Middle frontal gyrus (tissue), 1 donor: ENCODE measurements around the gene GPR17.

Experiments
- DNase-seq: peaks from one replicate; pipeline ENCODE4 v3.0.0-alpha.2; 2015; ENCODE audit warnings: low spot score; ENCODE audit errors: extremely low spot score

The GPR17 gene

GRCh38 chr2:127685410-127686080 is 39.6 kb downstream of the GPR17 start:
- DNase-seq, result no peak

GRCh38 chr2:127688405-127688804 is 42.5 kb downstream of the GPR17 start:
- no peak for DNase-seq

- DNase-seq, result no peak
Observed at GRCh38 chr2:127690696-127691095, 44.7 kb downstream of the GPR17 start.

GRCh38 chr2:127694986-127695385 is 49.0 kb downstream of the GPR17 start:
- DNase-seq, result no peak

DNA sequence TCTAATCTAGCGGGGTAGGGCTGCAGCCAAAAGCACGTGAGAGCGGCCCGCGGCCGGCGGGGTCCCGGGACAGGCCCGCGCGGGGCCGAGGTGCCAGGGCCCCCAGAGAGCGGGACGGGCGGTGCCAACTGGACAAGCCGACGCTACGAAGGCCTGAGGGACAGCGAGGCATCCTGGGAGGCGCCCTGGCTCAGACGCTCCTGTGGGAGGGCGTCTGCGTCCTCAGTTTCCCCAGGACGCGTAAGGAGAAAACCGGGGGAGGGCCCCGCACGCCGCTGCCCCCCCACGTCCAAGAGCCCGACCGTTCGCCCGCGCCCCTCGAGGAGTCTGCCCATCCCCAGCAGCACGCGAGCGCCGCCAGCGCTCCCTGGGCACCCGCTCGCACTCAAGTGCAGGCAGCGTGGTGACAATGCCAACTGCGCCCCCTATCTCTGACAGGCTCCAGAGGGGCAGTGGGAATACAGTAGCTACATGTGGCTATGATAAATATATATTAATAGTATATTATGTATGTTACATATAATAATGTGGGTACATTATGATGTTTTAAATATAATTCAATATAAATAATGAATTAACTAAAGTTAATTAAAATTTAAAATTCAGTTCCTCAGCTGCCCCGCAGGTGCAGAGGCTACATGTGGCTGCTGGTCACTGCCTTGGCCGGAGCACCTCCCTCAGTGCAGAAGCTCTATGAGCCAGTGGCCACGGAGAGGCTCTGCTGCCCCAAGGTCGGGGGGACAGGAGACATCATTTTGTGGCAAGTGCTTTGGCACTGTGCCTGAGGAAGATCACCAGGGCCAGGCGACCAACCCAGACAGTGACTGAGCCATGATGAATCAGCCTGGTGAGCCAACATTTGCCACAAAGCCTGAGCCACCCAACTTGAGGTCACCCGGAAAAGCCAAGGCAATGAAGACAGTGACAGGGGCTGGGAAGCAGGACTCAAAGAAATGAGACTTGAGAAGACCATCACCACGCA is 49.8 kb downstream of the GPR17 start:
- DNase-seq, result no peak

- no peak for DNase-seq
Observed at GRCh38 chr2:127697482-127698180, 51.7 kb downstream of the GPR17 start.

DNA sequence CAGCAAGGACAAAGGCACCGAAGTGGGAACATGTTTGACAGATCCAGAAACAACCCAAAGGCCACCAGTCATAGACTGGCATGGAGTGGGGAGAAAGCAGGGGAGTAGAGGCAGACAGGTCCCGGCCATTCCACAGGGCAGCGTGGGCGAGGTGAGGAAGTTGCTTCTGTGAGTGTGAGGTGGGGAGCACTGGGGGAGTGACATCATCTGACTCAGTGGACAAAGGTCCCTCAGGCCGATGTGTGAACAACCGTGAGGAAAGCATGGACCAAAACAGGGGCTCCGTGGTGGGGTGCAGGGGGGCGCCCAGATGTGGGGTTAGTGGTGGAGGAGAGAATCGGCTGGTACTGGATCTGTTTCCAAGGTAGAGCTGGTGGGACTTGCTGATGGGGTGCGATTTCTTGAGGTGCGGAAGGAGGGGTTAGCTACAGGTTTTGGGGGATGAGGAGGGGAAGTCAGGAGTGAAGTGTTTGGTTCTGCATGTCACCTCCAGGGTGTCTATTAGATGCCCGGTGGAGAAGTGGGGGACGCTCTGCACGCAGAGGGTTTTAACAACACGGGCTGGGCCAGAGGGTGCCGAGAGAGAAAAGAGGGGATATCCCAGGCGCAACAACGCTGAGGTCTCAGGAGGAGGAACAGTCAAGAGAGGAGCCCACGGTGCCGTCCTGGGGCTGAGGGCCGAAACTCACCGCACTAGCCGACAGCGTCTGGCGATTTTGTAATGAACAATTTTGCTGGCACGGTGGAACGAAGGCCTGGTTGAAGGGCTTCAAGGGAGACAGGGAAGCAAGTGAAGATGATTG is 52.8 kb downstream of the GPR17 start:
- no peak for DNase-seq

- no peak for DNase-seq
Observed at GRCh38 chr2:127700527-127701192, 54.7 kb downstream of the GPR17 start.

GRCh38 chr2:127701193-127701650 is 55.3 kb downstream of the GPR17 start, which contains the start of gene SFT2D3:
SFT2D3 (plus strand) TSS chr2:127701497; CDS start chr2:127701529, 32 bp downstream.
- DNase-seq, result peak; percentile 86

GRCh38 chr2:127701651-127702394 is 55.9 kb downstream of the GPR17 start:
- peak; percentile 25 for DNase-seq
